G401 (cell line): Measurements from ENCODE around the gene IGF2. TPM values are rescaled to one million over a fixed set of nuclear protein-coding genes. Genes with fewer than 3 reads are reported as not detected.

Source experiments
- DNase-seq: peaks from one replicate; pipeline ENCODE4 v3.0.0-alpha.2; 2015; ENCODE audit warnings: low spot score
- in situ Hi-C: cut with HindIII; loops from 2 replicates; pipeline ENCODE4 v1.10.0; 2016; ENCODE audit warnings: low sequenced_read_pairs, mixed read lengths
- total RNA-seq: library from RNA; depleted of rRNA; stranded (reverse); fragments of >200 nt; shearing (Covaris generic); gene quantifications from 2 replicates; pipeline ENCODE4 v1.2.3, GENCODE V29; 2014

Gene IGF2
- total RNA-seq, 1 experiment from 2014 or later: not detected

DNA sequence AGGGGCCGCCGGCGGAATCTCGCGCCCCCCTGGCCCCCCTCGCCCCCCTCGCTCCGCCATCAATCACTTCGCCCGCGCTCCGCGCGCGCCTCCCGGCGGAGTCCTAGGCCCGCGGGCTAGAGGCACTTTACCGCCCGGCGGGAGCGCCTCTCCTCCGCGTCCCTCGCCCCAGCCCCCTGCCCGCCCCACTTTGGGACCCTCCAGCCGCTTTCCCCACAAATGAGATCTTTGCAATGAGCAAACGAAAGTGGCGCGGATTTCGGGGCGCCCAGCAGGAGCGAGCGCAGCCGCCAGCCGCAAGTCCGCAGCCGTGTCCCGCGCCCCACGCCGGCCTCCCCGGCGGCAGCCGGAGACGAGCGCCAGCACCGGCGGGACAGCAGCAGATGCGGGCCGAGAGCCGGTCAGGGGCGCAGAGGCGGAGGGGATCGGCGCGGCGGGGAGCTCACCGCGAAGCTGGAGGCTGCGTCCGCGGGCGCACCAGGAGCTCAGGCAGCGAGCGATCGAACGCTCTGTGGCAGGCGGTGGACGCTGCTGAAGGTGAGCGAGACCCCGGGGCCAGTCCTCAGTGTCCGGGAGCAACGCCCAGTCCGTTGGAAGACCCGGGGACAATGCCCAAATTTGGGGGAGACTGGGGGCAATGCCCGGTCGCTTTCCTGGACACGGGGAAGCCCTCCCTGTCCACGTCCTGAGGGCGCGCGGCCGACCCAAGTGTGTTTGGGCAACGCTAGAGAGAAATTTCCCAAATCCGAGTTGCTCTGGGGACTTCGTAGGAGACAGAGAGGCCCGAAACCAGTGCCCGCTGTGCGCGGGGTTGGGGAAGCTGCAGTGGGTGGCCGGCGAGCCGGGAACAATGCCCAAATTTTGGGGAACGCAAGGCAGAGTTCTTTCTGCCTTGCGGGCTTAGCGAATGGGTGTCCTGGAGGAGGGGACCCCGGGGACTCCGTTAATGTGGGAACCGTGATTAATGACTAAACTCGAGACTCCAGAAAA lies 1.5 kb upstream of the IGF2 start:
- DNase-seq: no peak
- in situ Hi-C loops: no loop called here

DNA sequence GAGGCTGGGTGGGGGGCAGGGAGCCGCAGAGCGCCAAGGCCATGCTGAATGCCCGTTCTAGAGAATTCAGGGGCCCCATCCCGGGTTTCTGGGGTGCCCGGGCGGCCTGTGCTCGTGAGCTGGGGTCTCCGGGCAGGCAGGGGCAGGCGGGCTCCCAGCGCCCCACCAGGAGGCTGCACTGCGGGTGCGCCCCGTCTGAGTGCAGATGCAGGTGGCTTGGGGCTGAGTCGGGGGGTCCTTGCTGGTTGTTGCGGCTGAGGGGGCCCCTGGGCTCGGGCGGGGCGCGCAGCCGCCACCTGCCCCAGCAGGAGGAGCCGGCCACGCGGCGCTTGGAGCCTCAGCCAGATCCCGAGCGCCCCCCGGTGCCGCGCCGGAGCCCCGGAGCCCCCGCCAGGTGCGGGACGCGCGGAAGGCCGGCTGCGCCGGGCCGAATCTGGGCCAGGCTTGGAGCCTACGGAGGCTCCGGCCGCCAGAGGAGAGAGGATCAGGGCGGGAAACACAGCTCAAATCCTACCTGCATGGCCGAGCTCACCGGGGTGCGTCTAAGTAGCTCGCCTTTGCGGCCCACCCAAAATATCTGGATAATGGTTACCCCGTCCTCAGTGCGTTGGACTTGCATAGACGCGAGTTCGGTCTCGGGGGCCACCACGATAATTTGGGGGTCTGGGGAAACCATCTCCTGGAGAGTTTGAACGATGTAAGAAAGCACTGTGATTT lies 590 bp upstream of the IGF2 start:
- in situ Hi-C loops: no loop called here
- no peak for DNase-seq

DNA sequence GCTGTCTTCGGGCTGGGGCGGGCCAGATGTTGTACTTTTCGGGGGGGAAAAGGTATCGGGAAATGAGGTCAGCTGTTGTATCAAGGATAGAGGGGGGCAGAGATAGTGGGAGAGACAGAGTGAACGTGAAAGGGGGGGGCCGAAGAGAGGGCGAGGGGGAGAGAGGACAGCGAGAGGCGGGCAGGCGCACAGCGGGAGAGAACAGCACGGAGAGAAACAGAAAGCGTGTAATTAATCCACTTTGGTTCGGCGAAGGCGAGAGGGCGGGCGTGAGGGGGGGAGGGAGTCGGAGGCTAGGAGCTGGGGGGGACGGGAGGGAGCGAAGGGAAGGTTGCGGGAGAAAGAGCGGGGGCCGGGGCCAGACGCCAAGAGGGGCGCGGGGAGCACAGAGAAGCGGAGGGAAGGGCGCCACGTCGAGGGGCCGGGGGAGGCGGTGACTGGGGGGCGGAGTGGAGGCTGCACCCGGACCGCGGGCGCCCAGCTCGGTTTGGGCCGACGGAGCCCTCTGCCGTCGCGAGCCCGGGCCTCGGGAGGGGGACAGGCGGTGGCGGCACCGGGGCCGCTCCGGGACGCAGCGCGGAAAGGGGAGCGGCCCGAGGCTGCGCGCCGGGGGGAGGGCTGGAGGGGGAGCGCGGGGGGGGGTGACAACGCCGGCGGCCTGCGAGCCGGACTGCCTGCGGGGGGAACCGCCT lies 612 bp downstream of the IGF2 start:
- in situ Hi-C loops: no loop called here
- DNase-seq: no peak

DNA sequence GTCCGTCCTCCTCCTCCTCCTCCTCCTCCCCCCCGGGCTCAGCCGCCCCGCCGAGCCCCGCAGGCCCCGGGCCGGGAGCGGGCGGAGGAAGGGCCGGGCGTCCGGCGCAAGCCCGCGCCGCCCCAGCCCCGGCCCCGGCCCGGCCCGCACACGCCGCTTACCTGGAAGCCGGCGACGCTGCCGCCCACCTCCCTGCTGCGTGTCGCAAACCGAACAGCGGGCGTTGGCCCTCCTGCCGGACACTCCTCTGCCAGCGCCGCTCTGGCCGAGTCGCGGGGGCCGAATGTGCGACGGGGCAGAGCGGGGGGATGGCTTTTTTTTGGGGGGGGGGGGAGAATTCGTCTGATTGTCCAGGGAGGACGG lies 1.1 kb downstream of the IGF2 start:
- no peak for DNase-seq
- in situ Hi-C loops: no loop called here

DNA sequence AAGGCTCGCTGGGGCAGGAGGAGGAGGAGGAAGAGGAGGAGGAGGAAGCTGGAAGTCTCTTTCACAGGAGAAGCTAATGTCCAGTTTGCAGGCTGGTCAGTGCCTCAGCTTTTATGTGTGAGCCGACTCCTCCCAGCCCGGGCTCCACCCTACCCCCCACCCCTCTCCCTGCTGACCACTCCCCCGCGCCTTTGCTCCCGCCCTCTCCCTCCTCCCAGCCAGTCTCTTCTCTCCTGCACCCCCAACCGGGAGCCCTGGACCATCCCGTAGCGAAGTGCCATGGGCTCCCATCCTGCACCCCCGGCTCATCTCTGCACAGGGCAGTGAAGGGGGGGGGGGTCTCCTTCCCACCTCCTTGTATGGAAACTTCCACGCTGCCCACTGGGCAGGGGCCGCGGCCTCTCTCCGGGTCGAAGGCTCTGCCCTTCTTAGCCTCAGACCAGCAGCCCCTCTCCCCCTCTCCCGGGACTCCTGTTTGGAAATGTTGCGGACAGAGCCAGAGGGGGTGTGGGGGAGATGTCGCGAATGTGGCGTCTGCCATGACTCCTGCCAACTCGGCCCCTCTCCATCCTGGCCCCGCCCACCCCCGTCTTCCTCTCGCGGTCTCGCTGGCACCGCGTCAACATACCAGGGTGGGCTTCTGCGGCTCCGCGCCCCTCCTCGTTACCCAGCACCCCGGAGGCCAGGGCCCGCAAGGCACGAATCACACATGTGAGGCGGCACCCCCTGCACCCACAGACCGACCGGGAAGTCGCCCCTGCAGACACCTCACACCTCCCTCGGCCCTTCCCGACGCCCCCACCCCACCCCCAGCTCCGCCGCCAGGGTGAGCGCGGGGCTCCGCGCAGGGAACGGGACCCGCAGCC lies 1.8 kb downstream of the IGF2 start:
- in situ Hi-C loops: no loop called here
- peak; percentile 9 for DNase-seq

DNA sequence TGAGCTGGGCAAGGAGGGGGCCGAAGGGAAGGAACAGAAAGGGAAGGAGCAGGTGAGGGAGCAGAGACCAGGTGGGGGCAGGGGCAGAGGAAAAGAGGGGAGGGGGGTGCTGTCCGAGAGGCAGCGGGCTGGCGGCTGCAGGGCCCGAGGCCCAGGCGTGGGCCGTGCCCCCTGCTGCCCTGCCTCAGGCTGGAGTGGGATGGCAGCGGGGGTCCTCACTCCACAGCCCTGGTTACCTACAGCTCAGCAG lies 2.3 kb downstream of the IGF2 start:
- no peak for DNase-seq
- in situ Hi-C loops: no loop called here

DNA sequence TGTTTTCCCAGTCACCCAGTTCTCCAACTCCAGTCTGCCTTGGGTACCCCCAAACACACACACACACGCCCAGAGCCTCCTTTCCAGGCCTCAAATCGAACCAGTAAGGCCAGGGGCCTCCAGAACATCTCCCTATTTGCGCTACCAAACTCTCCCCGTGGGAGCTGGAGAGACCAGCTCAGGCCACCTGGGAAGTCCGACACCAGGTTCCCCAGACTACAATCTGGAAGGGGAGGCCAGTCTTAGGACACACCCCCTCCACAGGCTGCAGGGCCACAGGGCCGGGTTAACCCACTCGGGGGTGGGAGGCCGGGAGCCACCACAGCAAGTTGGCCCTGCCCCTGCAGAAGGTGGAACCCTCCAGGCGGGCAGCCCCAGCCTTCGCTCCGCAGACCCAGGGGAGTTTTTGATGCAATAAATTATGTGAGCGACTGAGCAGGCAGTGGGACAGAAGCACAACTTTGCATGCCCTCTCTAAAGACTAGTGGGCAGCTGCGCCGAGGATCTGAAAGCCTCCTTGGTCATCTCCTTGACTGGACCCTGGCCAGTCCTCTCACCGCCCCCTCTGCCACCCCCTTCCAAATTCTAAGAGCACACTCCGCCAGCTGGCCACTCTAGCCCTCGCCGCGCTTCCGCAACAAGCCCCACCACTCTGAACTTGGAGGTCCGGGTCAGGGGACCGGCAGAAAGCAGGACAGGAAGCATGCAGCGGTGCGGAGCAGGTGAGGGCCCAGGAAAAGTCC lies 2.8 kb downstream of the IGF2 start:
- in situ Hi-C loops: no loop called here
- DNase-seq: no peak

DNA sequence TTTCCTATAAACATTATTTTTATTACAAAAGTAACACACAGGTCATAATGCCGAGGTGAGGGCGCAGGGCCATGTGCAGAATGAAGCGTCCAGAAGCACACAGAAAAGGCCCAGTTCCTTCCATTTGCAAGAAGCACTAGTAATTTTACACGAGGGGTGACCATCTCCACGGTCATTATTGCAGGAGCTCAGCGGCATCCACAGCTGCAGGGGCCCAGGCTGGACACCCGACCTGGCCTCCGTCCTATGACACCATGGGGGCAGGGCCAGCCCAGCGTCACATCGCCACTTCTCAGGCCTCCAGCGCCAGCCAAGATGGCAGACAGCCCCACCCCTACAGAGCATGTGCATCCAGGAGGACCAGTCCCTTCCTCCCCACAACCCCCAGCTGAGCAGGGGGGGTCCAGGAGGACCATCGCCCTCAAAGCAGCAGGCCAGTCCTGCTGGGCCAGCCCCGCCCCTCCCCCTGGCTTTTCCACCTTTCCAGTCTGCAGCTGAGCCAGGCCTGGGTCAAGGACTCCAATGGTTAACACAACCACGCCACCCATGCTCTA lies 3.5 kb downstream of the IGF2 start:
- no peak for DNase-seq
- in situ Hi-C loops: no loop called here

DNA sequence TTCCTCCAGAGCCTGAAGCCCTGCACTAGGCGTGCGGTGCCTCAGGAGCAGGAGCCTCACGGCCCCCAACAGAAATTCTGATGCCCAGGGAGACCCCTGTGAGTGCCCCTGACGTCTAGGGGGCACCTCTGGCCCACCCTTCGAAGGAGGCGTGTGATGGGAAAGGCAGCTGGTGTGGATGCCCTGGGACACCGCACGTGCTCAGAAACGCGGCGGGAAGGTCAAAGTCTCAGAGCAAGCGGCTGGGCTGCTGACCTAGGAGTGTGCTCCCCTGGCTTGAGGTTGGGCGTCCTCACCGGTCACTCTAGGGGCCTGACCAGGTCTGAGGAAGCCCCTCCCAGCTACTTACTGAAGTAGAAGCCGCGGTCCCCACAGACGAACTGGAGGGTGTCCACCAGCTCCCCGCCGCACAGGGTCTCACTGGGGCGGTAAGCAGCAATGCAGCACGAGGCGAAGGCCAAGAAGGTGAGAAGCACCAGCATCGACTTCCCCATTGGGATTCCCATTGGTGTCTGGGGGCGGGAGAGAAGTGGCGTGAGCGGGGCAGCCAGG lies 4.1 kb downstream of the IGF2 start:
- in situ Hi-C loops: no loop called here
- no peak for DNase-seq

DNA sequence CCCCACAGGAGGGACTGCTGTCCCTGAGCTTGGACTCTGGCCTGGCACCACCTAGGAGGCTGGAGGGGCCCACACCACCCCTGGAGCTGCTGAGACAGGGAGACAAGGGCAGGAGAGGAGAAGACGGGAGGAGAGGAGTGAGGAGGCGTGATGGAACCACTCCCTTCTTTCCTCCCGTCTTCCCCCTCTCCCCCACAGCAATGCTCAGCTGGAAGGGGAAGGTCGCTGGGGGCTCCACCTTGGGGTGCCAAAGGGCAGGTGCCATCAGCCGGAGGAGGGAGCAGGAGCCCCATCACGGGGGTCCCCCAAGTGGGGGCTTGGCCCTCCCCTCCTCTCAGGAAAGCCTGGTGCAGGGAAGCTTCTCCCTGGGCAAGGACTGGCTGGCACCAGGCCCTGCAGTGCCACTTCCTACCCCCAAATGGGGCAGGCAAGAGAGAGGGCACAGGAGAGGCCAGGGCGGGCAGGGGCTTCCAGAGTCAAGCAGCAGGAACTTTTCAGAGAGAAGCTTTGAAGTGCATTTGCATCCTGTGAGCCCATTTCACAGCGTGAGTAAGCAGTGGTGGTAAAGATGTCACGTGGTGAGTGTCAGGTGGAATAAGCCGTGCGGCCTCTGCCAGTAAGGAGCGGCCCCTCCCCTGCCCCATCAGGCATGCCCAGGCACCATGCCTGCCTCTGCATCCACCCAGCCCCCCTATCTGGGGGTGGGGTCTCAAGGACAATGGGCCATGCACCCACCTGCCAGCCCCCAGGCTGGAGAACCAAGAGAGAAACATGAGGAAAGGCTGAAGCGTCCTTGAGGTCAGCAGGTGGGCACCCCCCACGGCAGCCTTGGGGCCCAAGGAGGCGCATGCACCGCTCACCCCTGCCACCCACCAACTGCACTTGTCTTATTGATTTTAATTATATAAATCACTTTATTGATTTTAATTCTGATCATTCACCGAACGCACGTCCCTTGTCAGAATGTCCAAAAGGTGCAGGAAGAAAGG lies 4.9 kb downstream of the IGF2 start:
- DNase-seq: no peak
- in situ Hi-C loops: no loop called here

DNA sequence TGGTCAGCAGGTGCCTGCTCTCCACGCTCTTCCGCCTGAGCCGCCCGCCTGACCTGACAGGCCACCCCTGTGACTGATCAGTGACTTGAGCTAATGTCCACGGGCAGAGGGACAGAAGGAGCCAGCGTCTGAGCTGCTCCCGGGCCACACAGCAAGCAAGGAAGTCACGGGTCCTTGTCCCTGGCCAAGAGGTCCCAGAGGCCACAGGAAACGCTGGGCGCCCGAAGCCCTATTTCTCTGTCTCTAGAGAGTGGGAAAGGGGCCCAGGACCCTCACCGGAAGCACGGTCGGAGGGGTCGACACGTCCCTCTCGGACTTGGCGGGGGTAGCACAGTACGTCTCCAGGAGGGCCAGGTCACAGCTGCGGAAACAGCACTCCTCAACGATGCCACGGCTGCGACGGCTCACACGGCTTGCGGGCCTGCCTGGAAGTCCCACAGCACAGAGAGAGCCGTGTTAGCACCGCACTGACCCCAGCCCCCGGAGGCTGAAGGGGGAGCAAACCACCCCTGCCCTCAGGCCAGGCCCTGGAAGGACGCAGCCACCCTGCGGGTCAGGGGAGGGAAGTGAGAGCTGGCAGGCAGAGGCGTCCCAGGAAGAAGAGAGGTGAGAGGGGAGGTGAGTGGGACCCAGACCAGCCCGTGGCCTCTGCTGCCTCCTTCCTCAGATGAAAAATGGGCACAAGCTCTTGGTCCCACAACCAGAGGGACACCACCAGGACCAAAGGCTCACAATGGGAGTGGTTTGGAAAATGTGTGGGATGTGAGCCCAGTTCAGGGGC lies 5.8 kb downstream of the IGF2 start:
- no peak for DNase-seq
- in situ Hi-C loops: no loop called here

DNA sequence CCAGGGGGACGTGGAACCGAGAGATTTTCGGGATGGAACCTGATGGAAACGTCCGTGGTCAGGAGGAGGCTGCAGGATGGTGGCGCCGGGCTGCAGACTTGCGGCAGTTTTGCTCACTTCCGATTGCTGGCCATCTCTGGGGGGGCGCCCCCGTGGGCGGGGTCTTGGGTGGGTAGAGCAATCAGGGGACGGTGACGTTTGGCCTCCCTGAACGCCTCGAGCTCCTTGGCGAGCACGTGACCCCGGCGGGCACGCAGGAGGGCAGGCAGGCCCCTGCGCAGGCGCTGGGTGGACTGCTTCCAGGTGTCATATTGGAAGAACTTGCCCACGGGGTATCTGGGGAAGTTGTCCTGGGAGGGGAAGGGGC lies 6.3 kb downstream of the IGF2 start:
- in situ Hi-C loops: no loop called here

DNA sequence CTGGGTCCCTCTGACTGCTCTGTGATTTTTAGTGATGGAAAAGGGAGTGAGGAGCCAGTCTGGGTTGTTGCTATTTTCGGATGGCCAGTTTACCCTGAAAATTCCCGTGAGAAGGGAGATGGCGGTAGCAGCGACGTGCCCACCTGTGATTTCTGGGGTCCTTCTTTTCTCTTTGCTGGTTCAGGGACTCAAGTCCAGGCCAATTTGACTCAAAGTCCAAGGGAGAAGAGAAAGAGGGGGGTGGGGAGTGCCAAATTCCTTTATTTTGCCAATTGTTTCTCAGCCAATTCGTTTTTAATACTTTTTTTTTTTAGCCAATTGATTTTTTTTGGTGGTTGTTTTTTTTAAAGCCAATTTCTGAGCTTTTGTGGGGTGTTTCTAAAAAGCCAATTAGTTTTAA lies 6.9 kb downstream of the IGF2 start:
- no peak for DNase-seq
- in situ Hi-C loops: no loop called here

More for the DNA sequence above, 6.3 kb downstream of the IGF2 start:
- no peak for DNase-seq

DNA sequence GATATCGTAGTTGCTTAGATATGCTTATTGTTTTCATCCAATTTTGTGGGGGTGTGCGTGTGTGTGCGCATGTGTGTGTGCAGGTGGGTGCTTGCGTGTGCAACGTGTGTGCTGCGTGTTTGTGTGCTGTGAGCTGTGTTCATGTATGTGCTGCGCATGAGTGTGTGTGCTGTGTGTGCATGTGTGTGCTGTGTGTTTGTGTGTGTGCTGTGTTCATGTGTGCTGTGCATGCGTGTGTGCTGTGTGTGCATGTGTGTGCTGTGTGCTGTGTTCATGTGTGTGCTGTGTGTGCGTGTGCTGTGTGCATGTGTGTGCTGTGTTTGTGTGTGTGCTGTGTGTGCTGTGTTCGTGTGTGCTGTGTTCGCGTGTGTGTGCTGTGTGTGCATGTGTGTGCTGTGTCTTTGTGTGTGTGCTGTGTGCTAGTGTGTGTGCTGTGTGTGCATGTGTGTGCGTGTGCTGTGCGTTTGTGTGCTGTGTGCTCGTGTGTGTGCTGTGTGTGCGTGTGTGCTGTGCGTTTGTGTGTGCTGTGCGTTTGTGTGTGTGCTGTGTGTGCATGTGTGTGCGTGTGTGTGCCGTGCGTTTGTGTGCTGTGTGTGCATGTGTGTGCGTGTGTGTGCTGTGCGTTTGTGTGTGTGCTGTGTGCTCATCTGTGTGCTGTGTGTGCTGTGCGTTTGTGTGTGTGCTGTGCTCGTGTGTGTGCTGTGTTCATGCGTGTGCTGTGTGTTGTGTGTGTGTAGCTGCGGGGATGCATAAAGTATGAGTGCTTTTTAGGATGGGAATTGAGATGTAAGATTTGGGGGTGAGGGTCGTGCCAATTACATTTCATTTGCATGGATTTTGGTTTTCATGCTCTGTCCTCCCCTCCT lies 7.6 kb downstream of the IGF2 start:
- in situ Hi-C loops: no loop called here
- no peak for DNase-seq

DNA sequence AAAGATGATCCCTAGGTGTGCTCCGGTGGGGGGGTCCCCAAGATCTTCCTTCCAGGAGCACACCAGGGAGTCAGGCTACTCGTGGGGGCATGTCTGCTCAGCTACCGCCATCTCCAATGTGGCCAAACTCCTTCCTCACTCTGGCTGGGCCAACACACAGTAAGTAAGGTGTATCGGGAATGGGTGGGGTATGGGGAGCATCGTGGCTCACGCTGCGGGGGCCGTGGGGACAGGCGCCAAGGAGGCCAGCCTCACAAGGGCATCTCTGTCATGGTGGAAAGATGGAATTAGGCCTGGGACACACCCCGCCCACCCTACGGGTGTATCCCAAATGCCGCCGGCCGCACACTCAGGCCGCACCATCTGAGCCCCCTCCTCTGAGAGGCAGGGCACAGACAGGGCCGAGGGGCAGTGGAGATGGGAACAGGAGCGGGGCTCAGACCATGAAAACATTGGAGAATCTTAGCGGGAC lies 8.3 kb downstream of the IGF2 start:
- DNase-seq: no peak
- in situ Hi-C loops: no loop called here
